HG03175 (cell line): ENCODE results near the gene TKT.

Experiments used
- ATAC-seq: cut with Tn5 transposase; IDR thresholded peaks from one replicate; pipeline ENCODE4 v1.9.1; 2021; ENCODE audit warnings: mild to moderate bottlenecking, moderate library complexity; ENCODE audit not compliant: unreplicated experiment

Gene TKT

DNA sequence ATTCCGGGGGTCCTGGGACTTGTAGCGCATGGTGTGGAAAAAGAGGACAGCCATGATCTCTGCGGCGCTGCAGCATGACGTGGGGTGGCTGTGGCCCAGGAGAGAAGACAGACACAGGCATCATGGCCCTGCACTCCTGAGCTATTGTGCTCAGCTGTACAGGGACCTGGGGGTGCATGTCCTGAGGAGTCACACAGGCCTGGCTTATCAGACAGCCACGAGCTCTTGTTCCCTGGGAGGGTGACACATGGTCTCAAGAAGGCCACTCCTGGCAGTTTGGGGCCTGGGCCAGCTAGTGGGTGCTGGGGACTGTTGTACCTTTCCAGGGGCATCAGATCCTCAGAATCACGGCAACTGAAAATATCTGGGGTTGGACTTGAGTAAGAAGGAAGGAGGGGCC, 13.7 kb downstream of the TKT start:
- ATAC-seq, result no peak

DNA sequence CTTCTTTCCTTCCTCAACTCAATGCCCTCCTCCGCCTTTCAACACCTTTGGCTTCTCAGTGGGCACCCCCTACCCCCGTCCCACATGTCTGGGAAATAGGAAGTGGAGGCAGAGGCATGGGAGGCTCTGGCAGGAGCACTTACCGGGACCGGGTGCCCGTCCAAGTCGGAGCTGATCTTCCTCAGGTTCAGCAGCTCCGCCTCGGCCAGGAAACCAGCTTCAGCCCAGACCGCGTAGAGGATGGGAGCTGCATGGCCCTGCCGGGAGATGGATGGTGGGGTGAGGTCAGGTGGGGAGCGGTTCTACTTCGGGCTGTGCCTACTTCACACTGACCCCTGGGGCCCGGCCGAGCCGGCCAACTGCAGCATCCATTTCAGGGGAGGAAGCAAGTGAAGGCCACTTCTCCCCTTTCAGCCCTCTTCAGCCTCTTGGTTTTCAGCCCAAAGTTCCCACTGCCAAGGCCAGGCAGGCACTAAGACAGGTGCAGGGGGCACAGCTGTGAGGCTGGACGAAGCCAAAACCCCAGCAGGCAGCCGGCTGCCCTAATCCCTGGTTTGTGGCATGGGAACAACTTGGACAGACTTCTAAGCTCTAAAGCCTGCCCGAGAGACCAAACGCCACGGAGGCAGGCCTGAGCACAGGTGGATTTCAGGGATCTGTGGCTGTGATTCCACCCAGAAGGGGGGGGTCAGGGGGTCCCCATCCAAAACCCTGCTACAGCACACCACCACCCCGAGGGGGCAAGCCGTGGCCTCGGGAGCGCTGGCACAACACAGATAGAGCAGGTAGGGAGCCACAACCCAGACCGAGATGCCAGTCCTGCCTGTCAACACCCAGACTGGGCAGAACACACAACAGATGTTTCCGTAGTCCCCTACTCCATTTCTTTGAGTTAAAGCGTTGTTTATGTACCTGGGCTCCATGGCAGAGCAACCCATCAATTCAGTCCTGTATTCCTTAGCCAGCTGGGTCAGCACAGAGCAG, 14.5 kb downstream of the TKT start:
- ATAC-seq, result no peak

DNA sequence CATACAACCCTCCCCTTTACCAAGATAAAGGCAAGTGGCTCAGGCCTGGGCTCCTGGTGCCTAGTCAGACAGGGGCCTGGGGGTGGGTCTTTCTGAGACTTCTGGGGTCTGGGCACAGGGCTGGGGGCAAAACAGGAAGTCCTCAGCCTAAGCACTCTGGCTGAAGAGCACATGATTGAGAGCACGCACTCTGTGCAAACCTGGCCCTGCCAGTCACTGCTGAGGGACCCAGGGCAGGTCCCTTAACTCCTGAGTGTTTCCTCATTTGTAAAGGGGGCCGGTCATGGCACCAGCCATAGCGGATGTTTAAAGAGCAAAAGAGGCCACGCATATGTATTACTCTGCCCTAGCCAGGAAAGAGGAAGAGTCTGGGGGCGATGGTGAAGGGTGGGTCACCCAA, 16.0 kb downstream of the TKT start:
- ATAC-seq, result no peak

DNA sequence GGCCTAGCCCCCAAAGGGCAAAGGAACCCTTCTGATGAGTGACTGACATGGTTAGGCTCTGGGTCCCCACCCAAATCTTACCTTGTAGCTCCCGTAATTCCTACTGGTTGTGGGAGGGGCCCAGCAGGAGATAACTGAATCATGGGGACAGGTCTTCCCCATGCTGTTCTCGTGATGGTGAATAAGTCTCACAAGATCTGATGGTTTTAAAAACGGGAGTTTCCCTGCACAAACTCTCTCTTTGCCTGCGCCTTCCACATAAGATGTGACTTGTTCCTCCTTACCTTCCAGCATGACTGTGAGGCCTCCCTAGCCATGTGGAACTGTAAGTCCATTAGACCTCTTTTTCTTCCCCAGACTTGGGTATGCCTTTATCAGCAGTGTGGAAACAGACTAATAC, 16.9 kb downstream of the TKT start:
- ATAC-seq, result no peak

DNA sequence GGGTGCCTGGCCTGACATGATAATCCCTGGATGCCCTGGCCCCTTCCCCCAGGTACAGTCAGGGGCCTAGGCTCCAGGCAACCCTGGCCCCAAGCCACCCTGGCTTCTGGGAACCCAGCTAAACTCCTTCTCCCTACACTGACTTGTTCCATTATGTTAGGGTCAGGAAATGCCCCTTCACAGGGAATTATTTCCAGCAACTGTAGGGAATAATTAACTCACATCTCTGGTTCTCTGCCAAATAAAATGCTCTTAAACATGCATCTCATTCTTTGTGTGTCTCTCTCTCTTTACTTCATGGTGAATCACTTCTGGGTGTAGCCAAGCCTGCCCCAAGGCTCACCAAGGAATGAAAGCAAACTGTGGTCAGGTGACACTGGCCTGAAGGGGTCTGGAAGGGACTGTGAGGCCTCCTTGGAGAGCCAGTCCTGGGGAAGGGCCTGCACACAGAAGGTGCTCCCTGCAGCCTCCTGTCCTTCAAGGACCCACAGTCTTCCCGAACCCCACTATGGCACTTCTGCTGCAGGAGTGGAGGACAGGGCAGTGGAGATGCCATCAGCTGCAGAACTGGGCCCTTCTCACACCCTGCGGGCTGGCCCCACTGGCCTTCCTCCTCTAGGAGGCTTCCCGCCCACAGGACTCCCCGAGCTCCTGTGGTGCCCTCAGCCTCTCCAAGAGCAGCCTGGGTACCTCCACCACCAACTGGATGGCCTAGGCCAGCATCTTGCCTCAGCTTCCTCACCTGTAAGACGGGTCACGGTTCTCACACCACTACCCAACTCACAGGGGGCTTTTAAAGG, 17.6 kb downstream of the TKT start:
- ATAC-seq, result no peak

DNA sequence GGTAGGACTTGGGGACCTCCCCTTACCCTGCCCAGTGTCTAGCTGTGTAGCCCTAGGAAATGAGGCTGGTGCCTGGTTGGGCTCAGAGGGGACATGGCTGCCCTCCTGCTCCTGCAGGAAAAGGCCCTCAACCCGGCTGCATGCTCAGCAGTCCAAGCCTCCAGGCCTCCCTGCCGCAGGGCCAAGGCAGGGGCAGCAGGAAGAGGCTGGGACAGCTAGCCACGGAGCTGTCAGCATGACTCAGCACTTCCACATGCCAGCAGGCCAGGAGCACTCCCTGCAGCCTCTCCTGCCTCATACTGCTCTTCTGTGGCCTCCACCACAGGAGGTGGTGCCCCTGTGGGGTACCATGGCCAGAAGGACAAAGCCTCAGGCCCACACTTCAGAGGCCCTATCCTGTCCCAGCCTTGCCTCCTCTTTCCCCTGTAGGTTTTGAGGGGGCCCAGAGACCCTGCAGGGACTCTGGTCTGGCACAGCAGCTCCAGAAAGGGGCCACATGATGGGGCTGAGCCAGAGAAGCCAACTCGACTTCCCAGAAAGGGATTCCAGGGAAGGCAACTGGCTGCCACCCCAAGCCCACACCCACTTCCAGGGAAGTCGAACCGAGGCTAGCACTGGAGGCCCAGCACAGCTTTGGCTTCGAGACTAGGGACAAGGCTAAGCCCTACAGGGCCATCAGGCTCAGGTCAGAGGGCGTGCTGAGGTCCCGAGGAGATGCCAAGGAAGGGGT, 19.5 kb downstream of the TKT start:
- no peak for ATAC-seq

DNA sequence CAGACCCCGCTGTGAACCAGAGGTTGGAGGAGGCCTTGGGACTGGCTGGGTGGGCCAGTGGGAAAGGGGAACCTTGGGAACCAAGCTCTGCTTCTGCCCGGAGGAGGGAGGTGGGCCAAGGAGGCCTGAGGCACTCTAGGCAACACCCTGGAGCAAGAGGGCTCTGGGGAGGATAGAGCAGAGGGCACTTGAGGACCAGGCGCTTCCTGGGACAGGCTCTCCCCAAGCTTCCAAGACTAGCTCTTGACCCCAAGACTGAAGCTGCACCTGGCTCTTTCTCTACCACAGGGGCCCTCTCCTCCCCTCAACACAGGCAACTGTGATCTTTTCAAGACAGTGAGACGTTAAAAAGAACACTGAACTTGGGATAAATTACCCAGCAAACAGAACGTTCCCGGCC, 20.3 kb downstream of the TKT start:
- no peak for ATAC-seq

DNA sequence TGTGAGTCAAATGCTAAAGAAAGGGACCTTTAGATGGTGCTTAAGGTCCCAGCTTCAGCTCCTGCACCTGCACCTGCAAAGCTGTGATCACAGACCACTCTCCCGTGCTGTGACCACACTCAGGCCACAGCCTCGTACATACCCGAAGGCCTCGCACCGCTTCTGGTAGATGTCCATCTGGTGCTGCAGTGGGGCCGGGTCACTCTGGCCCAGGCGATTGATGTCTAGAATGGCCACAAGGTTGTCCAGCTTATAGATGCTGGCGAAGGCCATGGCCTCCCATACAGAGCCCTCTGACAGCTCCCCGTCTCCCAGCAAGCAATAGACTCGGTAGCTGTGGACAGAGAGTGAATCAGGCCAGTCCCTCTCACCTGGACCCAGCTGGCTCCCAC, 21.0 kb downstream of the TKT start:
- no peak for ATAC-seq

DNA sequence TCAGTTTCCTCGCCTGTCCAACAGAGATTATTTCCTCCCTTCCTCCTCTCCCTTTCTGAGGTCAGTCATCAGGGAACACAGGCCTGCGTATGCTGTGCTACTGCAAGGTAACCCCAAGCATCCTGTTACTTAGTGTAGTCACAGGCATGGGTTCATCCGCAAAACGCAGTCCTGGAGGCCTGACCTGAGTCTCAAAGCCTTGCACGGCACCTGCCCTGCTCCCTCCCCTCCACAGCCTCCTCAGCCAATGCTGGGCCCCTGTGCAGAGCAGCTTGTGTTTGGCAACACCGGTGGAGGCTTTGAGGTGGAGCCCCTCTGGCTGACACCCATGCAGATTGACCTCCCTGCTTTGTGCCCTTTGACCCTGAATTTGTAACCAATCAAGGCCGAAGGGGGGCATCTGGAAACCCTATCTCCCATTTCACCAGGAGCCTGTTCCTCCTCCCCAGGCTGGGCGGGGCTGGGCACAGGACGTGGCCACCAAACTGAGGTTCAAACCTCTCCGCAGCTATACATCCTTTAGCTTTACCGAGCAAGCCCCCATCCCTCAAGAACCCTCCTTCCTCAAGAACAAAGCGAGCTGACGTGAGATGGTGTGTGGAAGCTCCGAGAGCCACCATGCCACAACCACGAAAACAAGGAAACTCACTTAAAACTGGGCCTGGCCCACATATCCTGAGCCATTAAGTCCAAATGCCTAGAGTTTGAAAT, 21.5 kb downstream of the TKT start:
- no peak for ATAC-seq

DNA sequence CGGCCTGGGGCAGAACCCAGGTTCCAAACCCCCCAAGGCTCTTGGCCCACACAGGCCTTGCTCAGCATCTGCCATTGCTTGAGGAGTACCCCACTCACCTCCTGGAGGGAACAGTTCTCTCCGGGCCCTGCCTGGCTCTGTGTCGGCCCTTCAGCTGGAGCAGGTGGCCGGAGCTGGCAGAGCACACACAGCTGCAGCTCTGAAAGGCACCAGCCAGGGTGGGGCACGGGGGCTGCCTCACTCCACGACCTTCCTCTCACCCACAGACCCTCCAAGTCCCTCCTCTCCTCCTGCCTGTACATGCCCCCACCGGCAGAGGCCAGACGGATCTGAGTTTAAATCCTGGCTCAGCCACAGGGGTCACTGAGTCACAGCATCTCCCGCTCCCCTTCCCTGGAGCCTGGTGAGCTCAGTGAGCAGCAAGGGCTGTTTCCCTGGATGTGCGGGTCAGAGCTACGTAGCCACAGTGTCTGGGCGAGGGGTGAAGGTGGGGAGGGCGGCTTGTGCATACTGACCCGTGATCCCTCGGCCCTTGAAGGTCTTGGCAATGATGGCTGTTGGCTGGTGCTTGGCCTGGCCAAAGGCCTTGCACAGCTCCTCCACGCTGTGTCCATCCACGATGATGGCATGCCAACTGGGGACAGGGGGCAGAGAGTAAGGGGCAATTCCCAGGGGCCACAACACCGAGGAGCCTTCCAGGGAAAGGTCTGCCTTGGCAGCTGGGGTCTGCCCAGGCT, 23.0 kb downstream of the TKT start:
- no peak for ATAC-seq

DNA sequence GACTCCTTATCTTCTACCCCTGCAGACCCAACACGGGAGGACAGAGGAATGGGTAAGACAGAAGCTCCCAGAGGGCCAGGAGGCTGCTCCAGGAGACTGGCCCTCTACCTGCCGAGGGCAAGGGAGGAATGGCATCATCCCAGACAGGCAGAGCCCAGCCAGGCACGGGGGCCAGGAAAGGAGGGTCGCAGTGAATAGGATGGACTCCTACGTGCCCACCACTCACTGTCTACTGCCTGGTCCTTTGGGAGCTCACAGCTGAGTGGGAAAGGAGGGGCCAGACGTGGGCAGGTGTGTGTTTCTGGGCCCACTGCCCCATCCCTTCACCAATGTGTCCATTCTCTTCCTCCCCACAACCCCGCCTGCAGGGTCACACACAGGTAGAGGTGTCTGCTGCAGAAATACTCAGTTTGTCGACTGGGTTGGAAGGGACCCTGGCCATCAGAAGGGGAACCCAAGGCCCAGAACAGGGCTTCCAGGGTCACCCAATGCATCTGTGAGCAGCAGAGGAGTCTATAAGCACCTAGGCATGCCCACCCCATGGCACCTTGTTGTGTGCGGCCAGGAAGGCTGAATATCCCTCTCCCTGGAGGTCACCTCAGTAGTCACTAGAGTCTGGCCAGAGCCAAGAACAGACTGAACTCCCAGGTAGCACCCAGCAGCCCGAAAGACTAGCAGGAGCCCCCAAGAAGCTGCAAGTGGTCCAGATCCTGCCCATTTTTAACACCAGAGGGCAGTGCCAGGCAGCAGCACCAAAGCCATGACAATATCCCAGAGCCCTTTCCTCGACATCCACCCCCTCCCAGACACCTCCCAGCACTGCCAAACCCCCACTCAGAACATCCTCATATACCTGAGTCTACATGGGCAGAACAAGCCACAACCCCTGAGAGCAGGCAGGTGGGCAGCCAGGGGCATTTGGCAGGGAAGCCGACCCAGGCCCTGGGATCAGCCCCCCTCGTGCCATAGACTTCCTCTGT, 24.0 kb downstream of the TKT start:
- ATAC-seq, result no peak

DNA sequence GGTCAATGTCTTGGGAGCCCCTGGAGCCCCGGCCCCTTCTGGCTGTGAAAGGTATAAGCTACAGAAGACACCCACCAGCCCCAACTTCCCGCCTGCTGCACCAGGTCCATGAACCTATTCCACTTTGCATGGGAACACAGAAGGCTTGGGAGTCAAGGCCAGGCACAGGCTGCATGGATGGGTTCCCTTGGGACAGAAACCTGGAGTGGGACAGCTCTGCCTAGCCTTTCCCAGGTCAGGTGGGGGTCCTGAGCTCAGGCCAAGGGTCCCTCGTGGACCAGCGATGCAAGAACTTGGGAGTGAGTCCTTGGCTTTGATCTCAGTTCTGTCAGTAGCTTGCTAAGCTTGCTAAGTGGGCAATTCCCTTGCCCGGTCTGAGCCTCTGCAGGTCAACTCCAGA, 25.0 kb downstream of the TKT start:
- ATAC-seq, result no peak

DNA sequence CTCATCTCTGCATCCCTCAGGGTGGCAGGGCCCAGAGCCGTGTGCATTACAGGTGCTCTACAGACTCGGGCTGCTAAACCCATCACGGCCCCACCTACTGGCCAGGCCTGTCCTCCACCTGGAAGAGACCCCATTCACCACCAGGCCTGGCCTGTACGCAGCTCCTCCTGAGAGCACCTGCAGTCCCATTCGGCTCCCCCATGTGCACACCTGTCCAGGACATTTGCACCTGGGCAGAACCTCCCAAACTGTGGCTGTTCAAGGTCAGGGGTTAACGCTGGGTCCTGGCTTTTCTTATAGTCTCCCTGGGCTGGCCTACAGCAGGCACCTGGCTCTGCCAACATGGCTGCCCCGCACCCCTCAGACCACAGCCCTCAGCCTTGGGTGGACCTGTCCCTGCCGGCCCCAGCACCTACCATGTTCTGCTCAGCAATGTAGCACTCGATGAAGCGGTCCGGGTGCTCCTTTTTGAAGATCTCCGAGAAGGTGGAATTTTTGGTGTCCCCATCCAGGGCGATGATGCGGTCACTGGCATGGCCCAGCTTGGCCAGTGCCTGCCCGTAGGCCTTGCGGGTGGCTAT, 25.7 kb downstream of the TKT start:
- ATAC-seq, result no peak

DNA sequence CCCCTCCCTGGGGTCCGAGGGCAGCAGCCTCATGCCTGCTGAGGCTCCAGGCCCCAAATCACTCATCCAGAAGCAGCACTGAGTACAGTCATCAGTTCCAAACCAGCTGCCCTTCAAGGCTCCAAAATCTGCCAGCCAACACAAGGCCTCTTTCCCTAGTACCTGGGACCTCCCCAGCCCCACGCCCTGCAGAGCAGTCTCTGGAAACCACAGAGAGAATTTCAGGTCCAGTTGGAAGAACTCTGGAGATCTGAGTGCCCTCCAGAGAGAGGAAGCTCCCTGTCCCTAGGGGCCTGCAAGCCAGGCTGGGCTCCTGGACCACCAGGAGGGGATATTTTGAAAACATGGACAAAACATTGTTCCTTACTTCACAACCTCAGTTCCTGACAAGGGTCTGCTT, 26.2 kb downstream of the TKT start:
- ATAC-seq, result no peak

DNA sequence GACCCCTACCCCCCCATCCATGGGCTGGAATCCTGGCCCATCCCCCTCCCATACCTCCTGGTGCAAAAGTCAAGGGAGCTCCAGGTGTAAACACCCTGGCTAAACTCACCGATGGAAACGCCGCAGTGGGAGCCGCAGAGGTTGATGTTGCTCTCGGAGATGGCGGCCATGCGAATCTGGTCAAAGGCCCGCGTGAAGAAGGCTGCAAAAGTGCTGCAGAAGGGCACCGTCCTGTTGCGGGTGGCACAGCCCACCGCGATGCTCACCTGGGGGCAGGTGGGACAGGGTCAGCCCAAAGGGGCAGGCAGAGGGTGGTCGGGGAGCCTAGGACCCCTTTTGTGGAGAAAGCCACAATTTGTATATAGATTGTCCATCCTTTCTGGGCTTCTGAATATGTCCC, 26.7 kb downstream of the TKT start:
- ATAC-seq, result no peak

DNA sequence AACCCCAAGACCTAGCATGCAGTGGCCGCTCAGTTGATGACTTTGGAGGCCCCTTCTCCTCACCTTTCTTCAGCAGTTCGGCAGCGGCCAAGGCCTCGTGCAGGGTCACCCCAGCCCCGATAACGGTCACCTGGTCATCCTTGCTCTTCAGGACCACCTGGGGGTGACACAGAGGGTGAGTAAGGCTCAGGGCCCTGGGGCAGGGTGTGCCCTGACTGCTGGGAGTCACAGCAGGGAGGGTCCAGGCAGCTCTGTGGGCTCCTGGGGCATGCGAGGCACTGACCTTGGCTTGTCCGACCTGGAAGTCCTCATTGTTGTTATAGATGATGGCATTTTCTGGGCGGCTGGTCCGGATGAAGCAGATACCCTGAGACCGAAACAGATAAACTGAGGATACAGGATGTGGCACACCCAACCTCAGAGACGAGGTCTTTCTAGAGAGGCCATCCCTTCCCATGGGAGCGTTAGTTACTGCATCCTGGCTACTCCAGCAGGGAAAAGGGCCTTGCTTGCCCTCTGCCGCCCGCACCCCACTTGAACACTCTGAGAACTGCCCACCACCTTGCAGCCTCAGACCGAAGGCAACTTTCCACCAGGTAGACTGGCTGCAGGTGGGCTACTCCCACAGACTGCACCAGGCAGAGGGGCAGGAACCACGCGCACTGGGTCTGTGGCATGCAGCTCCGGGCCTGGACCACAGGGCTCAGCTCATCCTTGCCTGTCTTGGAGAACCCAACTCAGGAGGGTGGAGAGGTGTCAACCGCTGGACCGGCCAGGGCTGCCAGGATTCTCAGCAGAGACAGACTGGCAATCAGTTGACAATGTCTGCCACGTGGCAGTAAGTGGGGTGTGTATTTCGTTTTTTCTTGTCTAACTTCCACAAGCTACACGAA, 27.6 kb downstream of the TKT start:
- no peak for ATAC-seq

DNA sequence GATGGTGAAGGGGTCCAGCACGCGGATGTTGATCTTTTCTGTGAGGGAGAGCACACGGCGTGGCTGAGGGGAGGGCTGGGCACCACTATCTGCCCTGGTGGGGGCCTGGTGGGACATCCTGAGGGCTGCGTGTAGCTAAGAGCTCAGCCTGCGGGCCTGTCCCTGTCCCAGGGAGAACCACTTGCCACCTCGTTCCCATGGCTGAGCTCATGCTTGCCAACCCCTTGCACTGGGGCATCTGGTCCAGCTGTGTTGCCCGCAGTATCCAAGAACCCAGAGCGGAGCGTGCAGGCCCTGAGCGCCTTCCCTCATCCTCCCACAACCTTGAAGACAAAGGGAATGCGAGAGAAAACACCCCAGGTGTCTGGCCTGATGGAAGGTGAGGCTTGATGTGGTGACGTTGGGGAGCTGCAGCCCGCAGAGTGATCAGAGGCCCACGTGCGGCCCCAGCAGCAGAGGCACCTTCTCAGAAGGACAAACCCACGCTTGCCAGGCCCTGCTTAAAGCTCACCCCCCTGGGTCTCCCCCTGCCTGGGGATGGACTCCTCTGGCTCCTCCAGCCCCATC, 28.9 kb downstream of the TKT start:
- ATAC-seq, result no peak
